ENCODE results near the gene BLOC1S1.
A peak's percentile ranks its signal among the peaks of the same experiment; 100 is the strongest.

BLOC1S1 gene

DNA sequence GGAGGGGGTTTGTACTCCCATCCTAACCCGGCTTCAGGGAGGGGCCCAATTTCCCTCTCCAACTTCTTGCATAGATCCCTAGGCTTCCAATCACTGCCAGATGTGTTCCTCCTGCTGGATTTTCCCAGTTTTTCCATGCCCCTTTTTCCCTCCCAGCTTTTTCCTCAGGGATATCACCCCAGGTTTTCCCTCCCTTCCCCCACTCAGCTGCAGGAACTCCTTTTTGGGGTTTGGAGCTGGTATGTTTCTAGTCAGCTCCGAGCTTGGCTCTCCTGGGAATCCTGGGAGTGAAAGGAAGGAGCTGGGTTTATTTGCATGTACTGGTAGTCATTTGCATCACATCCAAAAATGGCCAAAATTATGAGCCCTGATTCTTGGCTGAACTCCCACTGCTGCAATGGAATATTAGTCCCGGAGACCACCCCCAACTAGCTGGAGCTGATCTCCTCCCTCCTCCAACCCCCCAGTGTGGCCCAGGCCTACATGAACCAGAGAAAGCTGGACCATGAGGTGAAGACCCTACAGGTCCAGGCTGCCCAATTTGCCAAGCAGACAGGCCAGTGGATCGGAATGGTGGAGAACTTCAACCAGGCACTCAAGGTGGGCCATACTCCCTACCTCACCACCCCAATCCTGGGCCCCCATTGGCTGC is 2.9 kb downstream of the BLOC1S1 start:
- Histone ChIP-seq H3K9ac (ENCODE audit: insufficient read length) (no peak overlapping the region), H3K36me3 (ENCODE audit: insufficient read depth, low read length) (peaks cover under 1% of the 10 kb centered on the region; the same call in 1 of the 2 replicates), H3K27ac (peak overlapping the region; percentile 45; the same call in 1 of the 2 replicates), H3K9me3 (ENCODE audit: low read depth, low read length) (no peaks in the 10 kb centered on the region), H3K4me3 (peak overlapping the region; percentile 30)
- TF ChIP-seq POLR2AphosphoS5 (IDR thresholded peaks at IDR 0.05; ENCODE audit: borderline replicate concordance, low read depth, low read length), result no peak
- TF ChIP-seq FOXP2 (optimal IDR thresholded peaks at IDR 0.05; ENCODE audit: control extremely low read depth, extremely low read length, insufficient read depth), result no peak
- TF ChIP-seq EZH2 (IDR thresholded peaks at IDR 0.05), result no peak
- DNase-seq (ENCODE audit: low read depth, low spot score), result no peak

DNA sequence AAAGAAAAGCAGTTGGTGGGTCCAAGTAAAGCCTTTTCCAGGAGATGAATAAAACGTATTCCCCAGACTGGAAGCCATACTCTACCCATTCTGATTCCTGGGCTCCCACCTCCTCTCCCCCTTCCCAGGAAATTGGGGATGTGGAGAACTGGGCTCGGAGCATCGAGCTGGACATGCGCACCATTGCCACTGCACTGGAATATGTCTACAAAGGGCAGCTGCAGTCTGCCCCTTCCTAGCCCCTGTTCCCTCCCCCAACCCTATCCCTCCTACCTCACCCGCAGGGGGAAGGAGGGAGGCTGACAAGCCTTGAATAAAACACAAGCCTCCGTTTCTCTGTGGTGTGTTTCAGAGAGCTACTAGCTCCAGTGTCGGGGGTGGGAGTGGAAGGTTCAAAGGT is 3.5 kb downstream of the BLOC1S1 start:
- H3K4me3 ChIP-seq, result no peak overlapping the region
- no peak for DNase-seq (ENCODE audit: low read depth, low spot score)
- TF ChIP-seq EZH2 (IDR thresholded peaks at IDR 0.05), result no peak
- TF ChIP-seq POLR2AphosphoS5 (IDR thresholded peaks at IDR 0.05; ENCODE audit: borderline replicate concordance, low read depth, low read length), result no peak
- TF ChIP-seq FOXP2 (optimal IDR thresholded peaks at IDR 0.05; ENCODE audit: control extremely low read depth, extremely low read length, insufficient read depth), result no peak
- H3K9me3 ChIP-seq (ENCODE audit: low read depth, low read length), result no peaks in the 10 kb centered on the region
- peaks cover 7% of the 10 kb centered on the region for H3K36me3 ChIP-seq (ENCODE audit: insufficient read depth, low read length)
- no peak overlapping the region for H3K9ac ChIP-seq (ENCODE audit: insufficient read length)
- H3K27ac ChIP-seq, result no peak overlapping the region

DNA sequence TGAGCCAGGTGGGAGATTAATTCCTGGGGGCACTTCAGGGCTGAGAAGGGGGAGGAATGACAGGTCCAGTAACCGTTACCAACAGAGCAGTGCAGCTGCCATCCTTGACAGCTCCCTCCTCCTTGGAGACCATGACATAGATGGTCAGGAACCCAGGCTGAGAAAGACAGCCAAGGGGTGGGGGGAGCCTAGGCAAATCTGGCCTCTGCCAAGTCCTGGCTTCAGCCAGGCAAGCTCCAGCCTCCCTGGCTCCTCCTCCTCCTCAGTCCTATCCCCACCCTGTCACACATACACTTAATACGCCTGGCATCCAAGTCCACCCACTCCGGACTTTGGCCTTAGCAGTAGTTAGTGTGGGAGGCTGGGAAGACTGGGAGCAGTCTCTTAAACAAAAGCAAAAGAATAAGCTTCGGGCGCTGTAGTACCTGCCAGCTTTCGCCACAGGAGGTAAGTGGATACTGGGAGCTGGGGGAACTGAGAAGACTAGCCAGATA is 4.3 kb downstream of the BLOC1S1 start, which contains the start of gene RDH5:
TSS of gene RDH5 (plus strand) at position 323 of the 494 bp plus-strand sequence. CDS start 792 bp downstream, outside the sequence.
- Histone ChIP-seq H3K9me3 (ENCODE audit: low read depth, low read length) (no peaks in the 10 kb centered on the region), H3K27ac (no peak within 1 kb of the TSS), H3K4me3 (no peak within 1 kb of the TSS), H3K36me3 (ENCODE audit: insufficient read depth, low read length) (peaks cover 13% of the 10 kb centered on the region), H3K9ac (ENCODE audit: insufficient read length) (no peak within 1 kb of the TSS)
- no peak for DNase-seq (ENCODE audit: low read depth, low spot score)
- TF ChIP-seq FOXP2 (optimal IDR thresholded peaks at IDR 0.05; ENCODE audit: control extremely low read depth, extremely low read length, insufficient read depth) (no peak), EZH2 (IDR thresholded peaks at IDR 0.05) (no peak)

DNA sequence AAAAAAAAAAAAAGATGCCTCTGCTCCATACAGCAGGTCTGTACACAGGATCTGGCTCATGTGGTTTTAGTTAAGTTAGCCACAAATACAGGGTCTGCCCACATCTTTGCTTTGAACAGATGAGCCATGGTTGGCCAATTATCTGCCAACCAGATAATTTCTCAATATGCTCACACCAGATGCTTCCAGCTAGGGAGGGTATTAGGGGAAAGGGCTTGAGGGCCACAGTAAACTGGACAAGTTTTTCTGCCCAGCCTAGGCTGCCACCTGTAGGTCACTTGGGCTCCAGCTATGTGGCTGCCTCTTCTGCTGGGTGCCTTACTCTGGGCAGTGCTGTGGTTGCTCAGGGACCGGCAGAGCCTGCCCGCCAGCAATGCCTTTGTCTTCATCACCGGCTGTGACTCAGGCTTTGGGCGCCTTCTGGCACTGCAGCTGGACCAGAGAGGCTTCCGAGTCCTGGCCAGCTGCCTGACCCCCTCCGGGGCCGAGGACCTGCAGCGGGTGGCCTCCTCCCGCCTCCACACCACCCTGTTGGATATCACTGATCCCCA is 5.1 kb downstream of the BLOC1S1 start:
- peaks cover 22% of the 10 kb centered on the region for H3K36me3 ChIP-seq (ENCODE audit: insufficient read depth, low read length)
- no peak overlapping the region for H3K27ac ChIP-seq
- no peak overlapping the region for H3K9ac ChIP-seq (ENCODE audit: insufficient read length)
- no peak overlapping the region for H3K4me3 ChIP-seq
- TF ChIP-seq FOXP2 (optimal IDR thresholded peaks at IDR 0.05; ENCODE audit: control extremely low read depth, extremely low read length, insufficient read depth) (no peak), POLR2AphosphoS5 (IDR thresholded peaks at IDR 0.05; ENCODE audit: borderline replicate concordance, low read depth, low read length) (peak; percentile 36; the same call in 1 of the 2 replicates)
- DNase-seq (ENCODE audit: low read depth, low spot score), result no peak
- no peaks in the 10 kb centered on the region for H3K9me3 ChIP-seq (ENCODE audit: low read depth, low read length)

DNA sequence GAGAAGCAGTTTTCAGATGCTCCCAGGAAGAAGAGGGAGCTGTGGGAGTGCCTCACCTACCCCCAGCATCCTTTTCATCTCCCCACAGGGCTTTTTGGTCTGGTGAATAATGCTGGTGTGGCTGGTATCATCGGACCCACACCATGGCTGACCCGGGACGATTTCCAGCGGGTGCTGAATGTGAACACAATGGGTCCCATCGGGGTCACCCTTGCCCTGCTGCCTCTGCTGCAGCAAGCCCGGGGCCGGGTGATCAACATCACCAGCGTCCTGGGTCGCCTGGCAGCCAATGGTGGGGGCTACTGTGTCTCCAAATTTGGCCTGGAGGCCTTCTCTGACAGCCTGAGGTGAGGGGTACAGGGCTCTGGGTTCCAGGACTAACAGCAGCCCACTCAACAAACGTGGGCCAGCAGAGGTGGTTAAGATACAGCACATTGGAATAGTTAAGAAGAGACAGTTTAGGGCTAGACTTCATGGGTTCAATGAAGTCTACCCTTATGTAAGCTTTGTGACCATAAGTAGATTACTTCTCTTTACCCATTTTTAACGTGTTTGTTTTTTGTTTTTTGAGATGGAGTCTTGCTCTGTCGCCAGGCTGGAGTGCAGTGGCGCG is 5.9 kb downstream of the BLOC1S1 start:
- Histone ChIP-seq H3K4me3 (no peak overlapping the region), H3K27ac (no peak overlapping the region), H3K36me3 (ENCODE audit: insufficient read depth, low read length) (peaks cover 27% of the 10 kb centered on the region), H3K9me3 (ENCODE audit: low read depth, low read length) (no peaks in the 10 kb centered on the region), H3K9ac (ENCODE audit: insufficient read length) (no peak overlapping the region)
- TF ChIP-seq POLR2AphosphoS5 (IDR thresholded peaks at IDR 0.05; ENCODE audit: borderline replicate concordance, low read depth, low read length), result no peak
- DNase-seq (ENCODE audit: low read depth, low spot score), result no peak

DNA sequence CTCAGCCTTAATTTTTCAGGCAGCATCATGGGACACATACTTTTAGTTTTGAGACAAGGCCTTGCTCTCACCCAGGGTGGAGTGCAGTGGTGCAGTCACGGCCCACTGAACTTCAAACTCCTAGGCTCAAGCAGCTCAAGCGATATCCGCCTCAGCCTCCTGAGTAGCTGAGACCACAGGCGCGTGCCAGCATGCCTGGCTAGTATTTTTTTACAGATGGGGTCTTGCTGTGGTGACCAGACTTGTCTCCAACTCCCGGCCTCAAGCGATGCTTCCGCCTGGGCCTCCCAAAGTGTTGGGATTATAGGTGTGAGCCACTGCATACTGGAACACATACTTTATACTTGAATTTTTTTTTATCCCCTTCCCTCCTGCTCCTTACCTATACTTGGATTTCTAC is 7.1 kb downstream of the BLOC1S1 start:
- H3K27ac ChIP-seq, result no peak overlapping the region
- no peak for TF ChIP-seq EZH2 (IDR thresholded peaks at IDR 0.05)
- TF ChIP-seq FOXP2 (optimal IDR thresholded peaks at IDR 0.05; ENCODE audit: control extremely low read depth, extremely low read length, insufficient read depth), result no peak
- no peak for TF ChIP-seq POLR2AphosphoS5 (IDR thresholded peaks at IDR 0.05; ENCODE audit: borderline replicate concordance, low read depth, low read length)
- peaks cover 32% of the 10 kb centered on the region for H3K36me3 ChIP-seq (ENCODE audit: insufficient read depth, low read length)
- H3K9me3 ChIP-seq (ENCODE audit: low read depth, low read length), result no peaks in the 10 kb centered on the region
- no peak overlapping the region for H3K4me3 ChIP-seq
- DNase-seq (ENCODE audit: low read depth, low spot score), result no peak
- H3K9ac ChIP-seq (ENCODE audit: insufficient read length), result no peak overlapping the region

DNA sequence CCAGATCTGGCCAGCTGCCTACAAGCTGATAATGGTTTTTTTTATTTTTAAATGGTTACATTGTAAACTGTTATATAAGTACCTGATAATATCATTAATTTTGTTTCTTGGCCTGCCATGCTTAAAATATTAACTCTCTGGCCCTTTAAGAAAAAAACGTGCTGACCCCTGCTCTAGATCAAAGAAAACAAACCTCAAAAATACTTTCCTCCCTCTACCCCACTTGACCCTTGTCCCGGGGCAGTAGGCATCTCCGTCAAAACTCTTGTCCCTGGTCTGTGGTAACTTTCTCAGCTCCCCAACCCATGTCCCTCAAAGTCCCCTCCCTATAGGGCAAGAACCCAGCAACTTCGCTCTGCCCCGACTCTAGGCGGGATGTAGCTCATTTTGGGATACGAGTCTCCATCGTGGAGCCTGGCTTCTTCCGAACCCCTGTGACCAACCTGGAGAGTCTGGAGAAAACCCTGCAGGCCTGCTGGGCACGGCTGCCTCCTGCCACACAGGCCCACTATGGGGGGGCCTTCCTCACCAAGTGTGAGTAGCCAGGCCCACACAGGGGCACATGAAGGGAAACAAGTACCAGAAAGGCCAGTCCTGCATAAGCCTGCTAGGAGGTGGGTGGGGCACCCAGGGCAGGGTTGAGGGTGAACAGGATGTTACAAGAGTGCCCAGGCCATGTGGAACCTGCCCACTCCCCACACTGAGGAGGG is 7.8 kb downstream of the BLOC1S1 start:
- no peaks in the 10 kb centered on the region for H3K9me3 ChIP-seq (ENCODE audit: low read depth, low read length)
- peaks cover 32% of the 10 kb centered on the region for H3K36me3 ChIP-seq (ENCODE audit: insufficient read depth, low read length)
- no peak overlapping the region for H3K27ac ChIP-seq
- H3K4me3 ChIP-seq, result no peak overlapping the region
- DNase-seq (ENCODE audit: low read depth, low spot score), result no peak
- H3K9ac ChIP-seq (ENCODE audit: insufficient read length), result no peak overlapping the region
- TF ChIP-seq POLR2AphosphoS5 (IDR thresholded peaks at IDR 0.05; ENCODE audit: borderline replicate concordance, low read depth, low read length), result no peak
- no peak for TF ChIP-seq EZH2 (IDR thresholded peaks at IDR 0.05)
- no peak for TF ChIP-seq FOXP2 (optimal IDR thresholded peaks at IDR 0.05; ENCODE audit: control extremely low read depth, extremely low read length, insufficient read depth)

DNA sequence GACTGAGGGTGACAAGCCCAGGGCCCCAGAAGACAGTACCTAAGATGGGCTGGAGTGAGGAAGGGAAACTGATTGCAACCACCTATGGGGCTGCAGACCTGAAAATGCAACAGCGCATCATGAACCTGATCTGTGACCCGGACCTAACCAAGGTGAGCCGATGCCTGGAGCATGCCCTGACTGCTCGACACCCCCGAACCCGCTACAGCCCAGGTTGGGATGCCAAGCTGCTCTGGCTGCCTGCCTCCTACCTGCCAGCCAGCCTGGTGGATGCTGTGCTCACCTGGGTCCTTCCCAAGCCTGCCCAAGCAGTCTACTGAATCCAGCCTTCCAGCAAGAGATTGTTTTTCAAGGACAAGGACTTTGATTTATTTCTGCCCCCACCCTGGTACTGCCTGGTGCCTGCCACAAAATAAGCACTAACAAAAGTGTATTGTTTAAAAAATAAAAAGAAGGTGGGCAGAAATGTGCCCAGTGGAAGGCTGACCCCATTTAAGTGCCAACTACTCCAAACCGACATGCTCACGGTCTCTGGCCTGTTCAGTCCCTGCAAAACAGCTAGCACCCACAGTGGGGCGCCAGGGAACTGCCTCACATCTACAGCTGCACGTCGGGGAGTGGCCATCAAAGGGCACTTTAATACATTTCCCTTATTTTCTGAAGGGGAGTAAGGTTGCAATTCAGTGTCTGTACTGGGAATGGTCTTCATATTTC is 8.5 kb downstream of the BLOC1S1 start:
- Histone ChIP-seq H3K36me3 (ENCODE audit: insufficient read depth, low read length) (peaks cover 32% of the 10 kb centered on the region), H3K9ac (ENCODE audit: insufficient read length) (no peak overlapping the region), H3K4me3 (no peak overlapping the region), H3K27ac (no peak overlapping the region), H3K9me3 (ENCODE audit: low read depth, low read length) (no peaks in the 10 kb centered on the region)
- no peak for TF ChIP-seq FOXP2 (optimal IDR thresholded peaks at IDR 0.05; ENCODE audit: control extremely low read depth, extremely low read length, insufficient read depth)
- no peak; the same call in 1 of the 2 replicates for TF ChIP-seq POLR2AphosphoS5 (IDR thresholded peaks at IDR 0.05; ENCODE audit: borderline replicate concordance, low read depth, low read length)
- no peak for TF ChIP-seq EZH2 (IDR thresholded peaks at IDR 0.05)
- no peak for DNase-seq (ENCODE audit: low read depth, low spot score)
